Calu3 (cell line): Measurements from ENCODE around the gene SPTBN1. TPM values are rescaled to one million over a fixed set of nuclear protein-coding genes. Genes with fewer than 3 reads are reported as not detected.

Source experiments
- BruUV-seq: library from RNA; stranded (reverse); fragments of 400-500 nt; replicated peaks from 2 replicates; lab custom pipeline; 2021; lab: Mats Ljungman, UMichigan
- CTCF ChIA-PET: fragments of 300-600 bp; sonication (Branson Sonifier 250); formaldehyde crosslinking; loops from one replicate; lab custom pipeline; 2022; ENCODE audit warnings: antibody characterized with exemption; lab: Charles Lee
- DNase-seq: peaks from one replicate; pipeline ENCODE4 v3.0.0; 2022
- H3K27ac Mint-ChIP-seq: one replicate; pipeline ENCODE4 v1.8.0; 2022; ENCODE audit warnings: mixed read lengths; ENCODE audit not compliant: unreplicated experiment
- H3K27me3 Mint-ChIP-seq: one replicate; pipeline ENCODE4 v1.8.0; 2022; ENCODE audit warnings: mixed read lengths; ENCODE audit not compliant: unreplicated experiment
- H3K36me3 Mint-ChIP-seq: one replicate; pipeline ENCODE4 v1.8.0; 2022; ENCODE audit warnings: mild to moderate bottlenecking, moderate library complexity, mixed read lengths; ENCODE audit not compliant: insufficient read depth, unreplicated experiment
- H3K4me1 Mint-ChIP-seq: one replicate; pipeline ENCODE4 v1.8.0; 2022; ENCODE audit warnings: mild to moderate bottlenecking, low read depth, mixed read lengths; ENCODE audit not compliant: unreplicated experiment
- H3K4me3 Mint-ChIP-seq: one replicate; pipeline ENCODE4 v1.8.0; 2022; ENCODE audit warnings: mild to moderate bottlenecking, low read depth, moderate library complexity, mixed read lengths; ENCODE audit not compliant: unreplicated experiment
- H3K9me3 Mint-ChIP-seq: one replicate; pipeline ENCODE4 v1.8.0; 2022; ENCODE audit warnings: low read depth, mixed read lengths; ENCODE audit not compliant: unreplicated experiment
- intact Hi-C: fragments of 100-400 bp; cut with micrococcal nuclease; formaldehyde crosslinking; loops from one replicate; pipeline ENCODE4 v1.10.0; 2022; ENCODE audit not compliant: unreplicated experiment
- total RNA-seq: library from RNA; stranded (reverse); gene quantifications from 2 replicates; pipeline ENCODE4 v1.2.3, GENCODE V29; 2022
- TF ChIP-seq, protein P1 (sequence below): fragments of 200-600 bp; IDR thresholded peaks from one replicate; pipeline ENCODE4 v1.8.0; 2022; ENCODE audit warnings: antibody characterized with exemption; ENCODE audit not compliant: unreplicated experiment

SPTBN1 gene
- total RNA-seq, 1 experiment from 2014 or later = 611 TPM

DNA sequence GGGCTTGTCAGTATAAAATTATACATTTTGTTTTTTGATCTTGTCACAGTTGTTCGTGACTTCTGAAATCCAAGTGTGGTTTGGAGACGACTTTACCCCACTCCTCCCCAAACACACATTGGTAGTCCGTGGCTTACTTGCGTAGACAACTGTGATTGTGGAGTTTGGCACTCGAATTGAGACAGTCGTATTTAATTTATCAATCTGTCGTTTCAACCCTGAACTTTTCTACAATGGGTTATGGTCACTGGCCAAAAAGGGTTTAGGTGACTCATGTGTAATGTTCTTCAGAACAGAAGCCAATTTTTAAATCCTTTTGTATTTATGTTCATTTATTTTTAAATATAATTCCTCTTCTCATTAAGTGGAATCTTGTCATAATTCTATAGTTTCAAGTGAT, 129.9 kb downstream of the SPTBN1 start:
- DNase-seq = no peak
- CTCF ChIA-PET = interaction anchor here (0.6 to 1.0 kb wide), 3 partner anchors 8 to 24 kb away, joined by 3 read pairs; no protein-coding TSS in a partner anchor
- peak overlapping the region; percentile 31 for H3K4me3 Mint-ChIP-seq
- intact Hi-C loops = no loop called here
- peaks cover 70% of the 10 kb centered on the region for H3K36me3 Mint-ChIP-seq
- no TSS peak for BruUV-seq
- TF ChIP-seq, protein P1, sequence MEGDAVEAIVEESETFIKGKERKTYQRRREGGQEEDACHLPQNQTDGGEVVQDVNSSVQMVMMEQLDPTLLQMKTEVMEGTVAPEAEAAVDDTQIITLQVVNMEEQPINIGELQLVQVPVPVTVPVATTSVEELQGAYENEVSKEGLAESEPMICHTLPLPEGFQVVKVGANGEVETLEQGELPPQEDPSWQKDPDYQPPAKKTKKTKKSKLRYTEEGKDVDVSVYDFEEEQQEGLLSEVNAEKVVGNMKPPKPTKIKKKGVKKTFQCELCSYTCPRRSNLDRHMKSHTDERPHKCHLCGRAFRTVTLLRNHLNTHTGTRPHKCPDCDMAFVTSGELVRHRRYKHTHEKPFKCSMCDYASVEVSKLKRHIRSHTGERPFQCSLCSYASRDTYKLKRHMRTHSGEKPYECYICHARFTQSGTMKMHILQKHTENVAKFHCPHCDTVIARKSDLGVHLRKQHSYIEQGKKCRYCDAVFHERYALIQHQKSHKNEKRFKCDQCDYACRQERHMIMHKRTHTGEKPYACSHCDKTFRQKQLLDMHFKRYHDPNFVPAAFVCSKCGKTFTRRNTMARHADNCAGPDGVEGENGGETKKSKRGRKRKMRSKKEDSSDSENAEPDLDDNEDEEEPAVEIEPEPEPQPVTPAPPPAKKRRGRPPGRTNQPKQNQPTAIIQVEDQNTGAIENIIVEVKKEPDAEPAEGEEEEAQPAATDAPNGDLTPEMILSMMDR = no peak
- H3K27me3 Mint-ChIP-seq = no peaks in the 10 kb centered on the region
- H3K4me1 Mint-ChIP-seq = peaks cover 82% of the 10 kb centered on the region
- no peaks in the 10 kb centered on the region for H3K9me3 Mint-ChIP-seq
- H3K27ac Mint-ChIP-seq = peak overlapping the region; percentile 63

GRCh38 chr2:54586494-54586893, 130.4 kb downstream of the SPTBN1 start:
- TF ChIP-seq, protein P1 = no peak
- CTCF ChIA-PET = interaction anchor here (0.6 kb wide), 1 partner anchor 24 kb away, joined by 3 read pairs; no protein-coding TSS in a partner anchor
- H3K4me1 Mint-ChIP-seq = peaks cover 85% of the 10 kb centered on the region
- H3K9me3 Mint-ChIP-seq = no peaks in the 10 kb centered on the region
- peaks cover 70% of the 10 kb centered on the region for H3K36me3 Mint-ChIP-seq
- no TSS peak for BruUV-seq
- DNase-seq = no peak
- H3K4me3 Mint-ChIP-seq = peak overlapping the region; percentile 31
- peak overlapping the region; percentile 63 for H3K27ac Mint-ChIP-seq
- intact Hi-C loops = no loop called here
- H3K27me3 Mint-ChIP-seq = no peaks in the 10 kb centered on the region

- peaks cover 67% of the 10 kb centered on the region for H3K36me3 Mint-ChIP-seq
- no peaks in the 10 kb centered on the region for H3K9me3 Mint-ChIP-seq
- CTCF ChIA-PET = no interaction called here
- no TSS peak for BruUV-seq
- H3K27ac Mint-ChIP-seq = peak overlapping the region; percentile 63
- H3K4me3 Mint-ChIP-seq = peak overlapping the region; percentile 31
- peaks cover 80% of the 10 kb centered on the region for H3K4me1 Mint-ChIP-seq
- intact Hi-C loops = no loop called here
- no peak for DNase-seq
- TF ChIP-seq, protein P1 = no peak
- no peaks in the 10 kb centered on the region for H3K27me3 Mint-ChIP-seq
These were observed 131.3 kb downstream of the SPTBN1 start for GRCh38 chr2:54587171-54588016.

- no TSS peak for BruUV-seq
- TF ChIP-seq, protein P1 = no peak
- no peak for DNase-seq
- CTCF ChIA-PET = no interaction called here
- H3K27ac Mint-ChIP-seq = peak overlapping the region; percentile 66
- peak overlapping the region; percentile 31 for H3K4me3 Mint-ChIP-seq
- no peaks in the 10 kb centered on the region for H3K27me3 Mint-ChIP-seq
- intact Hi-C loops = no loop called here
- H3K4me1 Mint-ChIP-seq = peaks cover 73% of the 10 kb centered on the region
- peaks cover 67% of the 10 kb centered on the region for H3K36me3 Mint-ChIP-seq
- H3K9me3 Mint-ChIP-seq = no peaks in the 10 kb centered on the region
These were observed 132.2 kb downstream of the SPTBN1 start for GRCh38 chr2:54588244-54588899.
